GM21381 (cell line): ENCODE results near the gene MYORG.

Experiments used
- ATAC-seq: cut with Tn5 transposase; IDR thresholded peaks from one replicate; pipeline ENCODE4 v1.9.1; 2021; ENCODE audit warnings: mild to moderate bottlenecking, moderate library complexity; ENCODE audit not compliant: unreplicated experiment

MYORG gene

GRCh38 chr9:34334916-34335315 lies 41.8 kb downstream of the MYORG start:
- ATAC-seq: no peak

- no peak for ATAC-seq
Measured at GRCh38 chr9:34334337-34334824, 42.3 kb downstream of the MYORG start.

DNA sequence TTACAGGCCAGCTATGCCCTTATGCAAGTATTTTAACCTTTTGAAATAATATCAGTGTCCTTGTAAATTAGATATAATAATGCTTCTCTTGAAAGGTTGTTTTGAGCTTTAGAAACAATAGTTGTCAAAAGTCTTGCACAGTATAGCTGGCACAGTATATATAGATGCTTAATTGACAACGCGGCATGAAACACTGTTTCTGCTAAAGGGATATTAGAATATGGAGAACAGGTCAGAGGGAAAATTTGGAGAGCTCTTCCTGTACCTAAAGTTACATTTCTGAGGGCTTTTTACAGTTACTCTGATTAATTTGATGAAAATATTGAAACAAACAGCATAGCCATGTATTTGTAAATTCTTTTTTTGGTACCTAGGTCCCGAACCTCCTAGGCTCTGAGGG lies 42.9 kb downstream of the MYORG start:
- no peak for ATAC-seq

- ATAC-seq: no peak
Measured at GRCh38 chr9:34332076-34332964, 44.4 kb downstream of the MYORG start.

GRCh38 chr9:34331196-34331595 lies 45.5 kb downstream of the MYORG start:
- ATAC-seq: no peak

DNA sequence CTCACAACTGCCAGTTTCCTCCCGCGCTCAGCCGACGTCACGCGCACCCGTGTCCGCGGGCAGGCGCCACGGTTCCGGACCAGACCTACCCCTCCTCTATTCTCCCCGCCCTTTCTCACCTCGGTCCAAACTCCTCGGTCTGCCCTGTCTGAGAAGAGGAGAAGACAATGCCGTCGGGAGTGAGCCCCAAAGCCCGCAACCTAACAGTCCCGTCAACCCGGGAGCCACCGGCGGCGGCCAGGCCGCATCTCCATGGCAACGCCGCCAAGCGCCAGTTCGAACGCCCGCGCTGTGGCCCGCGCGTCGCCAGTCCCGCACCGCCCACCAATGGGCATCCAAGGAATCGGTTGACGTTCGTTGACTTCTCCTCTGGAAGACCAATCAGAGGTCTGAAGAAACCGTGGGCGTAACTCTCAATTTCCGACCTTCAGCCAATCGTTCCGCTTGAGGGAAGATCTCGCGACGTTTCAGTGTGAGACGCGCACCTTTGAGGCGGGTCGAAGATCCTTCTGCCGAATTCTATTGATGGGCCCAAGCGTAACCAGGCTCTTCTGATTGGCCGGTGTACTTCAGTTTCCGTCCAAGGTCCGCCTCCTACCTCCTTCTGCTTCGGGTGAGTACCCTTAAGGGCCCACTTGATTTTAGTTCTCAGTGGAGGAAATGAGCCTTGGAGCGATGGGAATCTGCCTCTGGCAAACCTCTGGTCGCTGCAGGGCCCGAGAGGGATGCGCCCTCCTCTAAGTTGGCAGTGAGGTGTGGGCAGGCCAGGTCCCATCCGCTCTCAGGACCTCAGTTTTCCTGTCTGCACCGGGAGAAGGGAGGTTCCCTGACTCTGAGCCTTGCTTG lies 47.5 kb downstream of the MYORG start, which contains the start of the genes KIF24 and NUDT2:
Gene KIF24, minus strand, starts transcription at position 282 of the 846 bp plus-strand sequence. CDS start 17,922 bp downstream, outside the sequence.
Gene NUDT2, plus strand, starts transcription at position 583 of the 846 bp plus-strand sequence. CDS start 9,471 bp downstream, outside the sequence.
- ATAC-seq: peak; percentile 92

- no peak for ATAC-seq
Measured at GRCh38 chr9:34328500-34328986, 48.2 kb downstream of the MYORG start.

DNA sequence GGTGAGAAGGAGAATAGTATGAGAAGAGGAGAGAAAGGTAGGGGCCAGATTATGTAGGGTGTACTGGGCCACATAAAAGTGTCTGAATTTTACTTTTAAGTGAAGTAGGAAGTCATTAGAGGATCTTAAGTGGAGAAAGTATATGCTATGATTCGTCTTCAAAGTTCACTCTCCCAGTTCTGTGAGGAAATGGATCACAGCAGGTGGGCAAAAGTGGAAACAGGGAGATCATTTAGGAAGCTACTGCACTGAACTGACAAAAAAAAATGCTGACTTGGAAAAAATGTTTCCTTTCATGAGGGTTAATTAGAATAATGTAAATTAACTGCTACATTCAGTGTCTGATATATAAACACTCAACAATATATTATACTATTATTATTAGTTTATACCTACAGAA lies 50.0 kb downstream of the MYORG start:
- ATAC-seq: no peak

DNA sequence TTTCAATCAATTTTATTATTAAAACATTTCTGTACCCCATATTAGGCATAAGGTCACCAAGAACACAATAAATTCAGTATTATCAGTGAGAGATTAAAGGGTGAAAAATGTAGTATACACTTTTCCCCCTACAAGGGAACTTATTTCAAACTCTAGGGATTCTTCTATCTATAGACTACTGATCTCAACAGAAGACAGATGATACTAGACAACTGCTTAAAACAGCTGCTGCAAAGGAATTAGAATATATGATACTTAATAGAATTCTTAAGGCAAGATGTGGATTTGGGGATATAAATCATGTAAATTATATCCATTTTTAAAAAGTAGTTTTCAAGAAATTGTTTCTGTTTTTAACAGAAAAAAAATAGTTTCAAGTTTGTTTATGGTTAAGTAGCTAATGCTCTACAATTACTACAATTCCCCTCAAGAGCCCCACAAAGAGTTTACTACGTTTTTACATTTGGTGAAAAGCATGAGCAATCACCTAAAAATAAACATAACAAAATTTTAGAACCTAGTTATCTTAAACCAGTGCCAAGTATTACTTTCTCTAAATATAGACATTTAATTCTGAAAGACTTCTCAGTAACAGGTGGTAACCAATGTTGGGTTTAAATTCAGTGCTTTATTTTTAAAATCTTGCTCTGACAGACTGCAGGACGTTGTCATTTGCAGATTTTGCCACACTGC lies 53.7 kb downstream of the MYORG start:
- no peak for ATAC-seq

DNA sequence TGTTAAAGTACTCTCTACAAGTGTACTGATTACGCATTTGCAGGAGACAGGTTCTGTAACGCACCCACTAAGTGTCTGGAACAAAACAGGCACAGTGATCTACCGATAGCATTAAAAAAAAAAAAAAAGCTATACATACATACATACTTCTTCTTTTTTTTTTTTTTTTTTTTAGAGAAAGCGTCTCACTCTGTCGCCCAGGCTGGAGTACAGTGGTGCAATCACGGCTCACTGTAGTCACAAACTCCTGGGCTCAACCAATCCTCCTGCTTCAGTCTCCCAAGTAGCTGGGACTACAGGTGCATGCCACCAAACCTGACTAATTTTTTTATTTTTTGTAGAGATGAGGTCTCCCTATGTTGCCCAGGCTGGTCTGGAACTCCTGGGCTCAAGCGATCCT lies 55.2 kb downstream of the MYORG start:
- ATAC-seq: no peak

DNA sequence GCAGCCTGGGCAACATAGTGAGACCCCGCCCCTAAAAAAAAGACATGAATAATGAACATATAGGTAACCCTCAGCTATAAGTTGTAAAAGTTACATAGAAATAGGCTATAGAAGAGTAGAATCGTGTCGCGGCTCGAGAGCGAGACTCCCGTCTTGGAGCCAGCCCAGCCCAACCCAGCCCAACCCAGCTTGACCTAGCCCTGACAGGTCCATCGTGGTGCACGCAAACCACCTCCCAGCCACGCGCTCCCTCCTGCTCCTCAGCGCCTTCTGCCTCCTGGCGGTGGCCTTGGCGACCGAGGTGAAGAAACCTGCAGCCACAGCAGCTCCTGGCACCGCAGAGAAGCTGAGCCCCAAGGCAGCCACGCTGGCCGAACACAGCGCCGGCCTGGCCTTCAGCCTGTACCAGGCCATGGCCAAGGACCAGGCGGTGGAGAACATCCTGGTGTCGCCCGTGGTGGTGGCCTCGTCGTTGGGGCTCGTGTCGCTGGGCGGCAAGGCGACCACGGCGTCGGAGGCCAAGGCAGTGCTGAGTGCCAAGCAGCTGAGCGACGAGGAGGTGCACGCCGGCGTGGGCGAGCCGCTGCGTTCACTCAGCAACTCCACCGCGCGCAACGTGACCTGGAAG lies 58.4 kb downstream of the MYORG start:
- no peak for ATAC-seq

DNA sequence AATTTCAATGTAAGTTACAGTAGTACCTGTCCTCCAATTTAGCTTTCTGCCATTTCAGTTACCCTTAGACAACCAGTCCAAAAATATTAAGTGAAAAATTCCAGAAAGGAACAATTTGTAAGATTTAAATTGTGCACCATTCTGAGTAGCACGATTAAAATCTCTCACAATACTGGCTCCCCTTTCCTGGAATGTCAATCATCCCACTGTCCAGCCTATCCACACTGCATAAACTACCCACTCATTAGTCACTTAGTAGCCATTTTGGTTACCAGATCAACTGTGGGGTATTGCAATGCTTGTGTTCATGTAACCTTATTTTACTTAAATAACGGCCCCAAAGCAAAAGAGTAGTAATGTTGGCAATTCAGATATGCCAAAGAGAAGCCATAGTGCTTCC lies 59.3 kb downstream of the MYORG start:
- no peak for ATAC-seq
